WTC11 (cell line): ENCODE measurements around the gene GRAP.

Source experiments
- NFE2L1 ChIP-seq: sonication (generic); formaldehyde crosslinking; IDR thresholded peaks from 2 replicates; pipeline ENCODE4 v1.8.1; 2023; ENCODE audit warnings: missing genetic modification reagents
- NR3C1 ChIP-seq: sonication (generic); formaldehyde crosslinking; conservative IDR thresholded peaks from 2 replicates; pipeline ENCODE4 v1.8.1; 2023; ENCODE audit warnings: low read depth, mild to moderate bottlenecking, missing genetic modification reagents
- USF2 ChIP-seq: sonication (generic); formaldehyde crosslinking; IDR thresholded peaks from 2 replicates; pipeline ENCODE4 v1.8.1; 2023; ENCODE audit warnings: mild to moderate bottlenecking, missing genetic modification reagents, moderate library complexity

GRCh38 chr17:19004421-19005136, 42.2 kb downstream of the GRAP start, which contains the start of gene FAM83G:
- TF ChIP-seq NFE2L1 (CRISPR knock-in tag): no peak
- peak; percentile 97 for TF ChIP-seq USF2 (CRISPR knock-in tag)
- 0 out of 2 replicates have a peak, but pooled peaks have one; percentile 57 for TF ChIP-seq NR3C1 (CRISPR knock-in tag)
